Duodenal mucosa (tissue), 2 donors: ENCODE results near the gene MSL2.
"Not testable (repeated sequence)": the region's sequence is repeated elsewhere in the genome, so short reads cannot be mapped to it uniquely, and the experiment has no call there.

Source experiments
- H3K27ac ChIP-seq: one replicate; pipeline ENCODE4 v1.7.0; 2013; ENCODE audit warnings: low read depth, low read length
- H3K27me3 ChIP-seq, 2 donors: one replicate each; pipeline ENCODE4 v1.7.0; 2013; ENCODE audit warnings: low read length in 2 of 2, control low read depth in 1 of 2; ENCODE audit not compliant: insufficient read depth in 2 of 2, control insufficient read depth in 1 of 2
- H3K36me3 ChIP-seq, 2 donors: one replicate each; pipeline ENCODE4 v1.7.0; 2013; ENCODE audit warnings: low read length in 2 of 2, control low read depth in 1 of 2; ENCODE audit not compliant: insufficient read depth in 2 of 2, control insufficient read depth in 1 of 2
- H3K4me1 ChIP-seq, 2 donors: one replicate each; pipeline ENCODE4 v1.7.0; 2013; ENCODE audit warnings: low read length in 2 of 2, control low read depth in 1 of 2; ENCODE audit not compliant: insufficient read depth in 2 of 2, control insufficient read depth in 1 of 2
- H3K4me3 ChIP-seq, 2 donors: one replicate each; pipeline ENCODE4 v1.7.0; 2013; ENCODE audit warnings: low read length in 2 of 2, low read depth in 1 of 2
- H3K9ac ChIP-seq, 2 donors: one replicate each; pipeline ENCODE4 v1.7.0; 2013; ENCODE audit warnings: low read length in 2 of 2, low read depth in 1 of 2
- H3K9me3 ChIP-seq, 2 donors: one replicate each; pipeline ENCODE4 v1.7.0; 2013; ENCODE audit warnings: low read length in 2 of 2, control low read depth in 1 of 2; ENCODE audit not compliant: control insufficient read depth in 1 of 2

MSL2 gene

GRCh38 chr3:136196064-136196400 is at the start of gene MSL2:
Gene MSL2 (minus strand): TSS chr3:136196335. CDS start chr3:136195113, 1,222 bp downstream.
- Histone ChIP-seq H3K27ac (peak within 1 kb of the TSS; percentile 99), H3K36me3 (no peaks in the 10 kb centered on the region), H3K9ac (peak within 1 kb of the TSS; percentile 86 to 92), H3K4me3 (peak within 1 kb of the TSS; percentile 91 to 96), H3K9me3 (no peaks in the 10 kb centered on the region), H3K27me3 (no peaks in the 10 kb centered on the region), H3K4me1 (peaks cover 11 to 28% of the 10 kb centered on the region in 2 donors)

GRCh38 chr3:136245691-136246090 is 49.6 kb upstream of the MSL2 start:
- Histone ChIP-seq H3K9ac (no peak overlapping the region), H3K36me3 (no peaks in the 10 kb centered on the region), H3K4me3 (no peak overlapping the region), H3K9me3 (no peaks in the 10 kb centered on the region), H3K27ac (no peak overlapping the region), H3K4me1 (peaks cover 17 to 25% of the 10 kb centered on the region in 2 donors), H3K27me3 (no peaks in the 10 kb centered on the region)

- H3K9ac ChIP-seq = no peak overlapping the region
- no peak overlapping the region for H3K27ac ChIP-seq
- no peaks in the 10 kb centered on the region for H3K27me3 ChIP-seq
- no peaks in the 10 kb centered on the region for H3K36me3 ChIP-seq
- H3K4me1 ChIP-seq = no peaks in the 10 kb centered on the region
- no peaks in the 10 kb centered on the region for H3K9me3 ChIP-seq
- H3K4me3 ChIP-seq = no peak overlapping the region
Observed at GRCh38 chr3:136239094-136239493, 43.0 kb upstream of the MSL2 start.

GRCh38 chr3:136237961-136238649 is 42.0 kb upstream of the MSL2 start:
- Histone ChIP-seq H3K4me1 (no peaks in the 10 kb centered on the region), H3K4me3 (no peak overlapping the region), H3K9me3 (no peaks in the 10 kb centered on the region), H3K9ac (no peak overlapping the region), H3K36me3 (no peaks in the 10 kb centered on the region), H3K27ac (no peak overlapping the region), H3K27me3 (no peaks in the 10 kb centered on the region)

- Histone ChIP-seq H3K27me3 (no peaks in the 10 kb centered on the region), H3K9me3 (no peaks in the 10 kb centered on the region), H3K27ac (no peak overlapping the region), H3K4me1 (no peaks in the 10 kb centered on the region), H3K9ac (no peak overlapping the region), H3K36me3 (no peaks in the 10 kb centered on the region), H3K4me3 (no peak overlapping the region)
Observed at GRCh38 chr3:136237103-136237502, 41.0 kb upstream of the MSL2 start.

- H3K27ac ChIP-seq = no peak overlapping the region
- H3K4me3 ChIP-seq = no peak overlapping the region
- H3K36me3 ChIP-seq = no peaks in the 10 kb centered on the region
- no peaks in the 10 kb centered on the region for H3K27me3 ChIP-seq
- H3K9ac ChIP-seq = no peak overlapping the region
- no peaks in the 10 kb centered on the region for H3K4me1 ChIP-seq
- no peaks in the 10 kb centered on the region for H3K9me3 ChIP-seq
Observed at GRCh38 chr3:136236109-136236508, 40.0 kb upstream of the MSL2 start.

- Histone ChIP-seq H3K27me3 (no peaks in the 10 kb centered on the region), H3K9ac (no peak overlapping the region), H3K4me1 (no peaks in the 10 kb centered on the region), H3K27ac (no peak overlapping the region), H3K9me3 (no peaks in the 10 kb centered on the region), H3K4me3 (no peak overlapping the region), H3K36me3 (no peaks in the 10 kb centered on the region)
Observed at GRCh38 chr3:136235545-136235944, 39.4 kb upstream of the MSL2 start.

GRCh38 chr3:136232413-136232812 is 36.3 kb upstream of the MSL2 start:
- no peaks in the 10 kb centered on the region for H3K36me3 ChIP-seq
- H3K27me3 ChIP-seq = no peaks in the 10 kb centered on the region
- H3K27ac ChIP-seq = no peak overlapping the region
- no peaks in the 10 kb centered on the region for H3K9me3 ChIP-seq
- no peak overlapping the region for H3K9ac ChIP-seq
- no peaks in the 10 kb centered on the region for H3K4me1 ChIP-seq
- no peak overlapping the region for H3K4me3 ChIP-seq

- not testable (repeated sequence) for H3K27me3 ChIP-seq, H3K27ac ChIP-seq, H3K4me3 ChIP-seq, H3K36me3 ChIP-seq, H3K9me3 ChIP-seq, H3K4me1 ChIP-seq, H3K9ac ChIP-seq
Observed at GRCh38 chr3:136222746-136223145, 26.6 kb upstream of the MSL2 start.

GRCh38 chr3:136211547-136211946 is 15.4 kb upstream of the MSL2 start:
- no peaks in the 10 kb centered on the region for H3K9me3 ChIP-seq
- no peaks in the 10 kb centered on the region for H3K4me1 ChIP-seq
- no peaks in the 10 kb centered on the region for H3K27me3 ChIP-seq

GRCh38 chr3:136209921-136210320 is 13.8 kb upstream of the MSL2 start:
- no peak overlapping the region for H3K4me3 ChIP-seq
- no peaks in the 10 kb centered on the region for H3K36me3 ChIP-seq
- no peaks in the 10 kb centered on the region for H3K4me1 ChIP-seq
- H3K9me3 ChIP-seq = no peaks in the 10 kb centered on the region
- H3K27ac ChIP-seq = no peak overlapping the region
- H3K9ac ChIP-seq = no peak overlapping the region
- H3K27me3 ChIP-seq = no peaks in the 10 kb centered on the region

More at GRCh38 chr3:136211547-136211946, 15.4 kb upstream of the MSL2 start:
- no peaks in the 10 kb centered on the region for H3K36me3 ChIP-seq
- H3K4me3 ChIP-seq = no peak overlapping the region
- H3K9ac ChIP-seq = no peak overlapping the region
- H3K27ac ChIP-seq = no peak overlapping the region
